Endothelial cell of umbilical vein (primary cell): Measurements from ENCODE around the gene LPP. TPM values are rescaled to one million over a fixed set of nuclear protein-coding genes. Genes with fewer than 3 reads are reported as not detected.

Experiments used
- BruUV-seq: library from RNA; stranded (reverse); fragments of 400-500 nt; replicated peaks from 2 replicates; lab custom pipeline; 2021; lab: Mats Ljungman, UMichigan
- CTCF ChIA-PET: fragments of 300-600, 350-600 bp; sonication (Branson Sonifier 250); formaldehyde crosslinking; loops from one replicate; lab custom pipeline; 2021; ENCODE audit warnings: antibody characterized with exemption, inconsistent platforms; lab: Charles Lee
- POLR2A ChIA-PET: fragments of 300-600, 350-600 bp; sonication (Branson Sonifier 250); formaldehyde crosslinking; loops from one replicate; lab custom pipeline; 2021; ENCODE audit warnings: antibody characterized with exemption, inconsistent platforms; lab: Charles Lee
- DNase-seq: peaks from one replicate; pipeline ENCODE4 v3.0.0-alpha.2; 2011; ENCODE audit warnings: low read depth, low spot score
- FAIRE-seq: peaks from 2 replicates; lab custom pipeline; 2011; peaks lifted over from hg19 to GRCh38; lab: Jason Lieb, UNC
- H2AFZ ChIP-seq: 2 replicates; pipeline ENCODE4 v1.6.0; 2012; ENCODE audit warnings: low read depth, low read length, control low read depth, inconsistent platforms
- H3K27ac ChIP-seq: 2 replicates; pipeline ENCODE4 v1.5.1; 2011; ENCODE audit warnings: low read depth, mild to moderate bottlenecking, control low read depth, low read length, moderate library complexity; ENCODE audit not compliant: insufficient read depth
- H3K27me3 ChIP-seq, 2 experiments: 2 replicates each; pipeline versions ENCODE4 v1.6.0 to v1.6.1; 2011; ENCODE audit warnings: low read length in 2 of 2, mixed read lengths in 1 of 2; ENCODE audit not compliant: control insufficient read depth in 2 of 2, insufficient read depth in 2 of 2
- H3K36me3 ChIP-seq, 2 experiments: 2 replicates in 1 of 2; 3 replicates in 1 of 2; pipeline ENCODE4 v1.5.1; 2011; ENCODE audit warnings: low read length in 2 of 2, mild to moderate bottlenecking in 1 of 2, moderate library complexity in 1 of 2; ENCODE audit not compliant: control insufficient read depth in 2 of 2, insufficient read depth in 2 of 2; ENCODE audit errors: extremely low read depth in 1 of 2
- H3K4me1 ChIP-seq: 3 replicates; pipeline ENCODE4 v1.5.1; 2011; ENCODE audit warnings: mild to moderate bottlenecking, low read length; ENCODE audit not compliant: control insufficient read depth, insufficient read depth; ENCODE audit errors: extremely low read depth
- H3K4me2 ChIP-seq: 2 replicates; pipeline ENCODE4 v1.6.1; 2011; ENCODE audit warnings: low read length, control low read depth, mixed read lengths; ENCODE audit not compliant: insufficient read depth
- H3K4me3 ChIP-seq, 3 experiments: fragments of 200-600 bp in 1 of 3; sonication (generic), shearing (Covaris generic) in 1 of 3; replicated peaks in 1 of 3; 2 replicates each; pipeline ENCODE4 v1.5.1; 2011 to 2016; ENCODE audit warnings: control low read depth in 3 of 3, low read length in 3 of 3, mild to moderate bottlenecking in 2 of 3, inconsistent platforms in 1 of 3, low read depth in 1 of 3, moderate library complexity in 1 of 3; ENCODE audit not compliant: insufficient read depth in 1 of 3
- H3K79me2 ChIP-seq: 2 replicates; pipeline ENCODE4 v1.6.0; 2012; ENCODE audit warnings: low read length, inconsistent platforms; ENCODE audit not compliant: control insufficient read depth, insufficient read depth
- H3K9ac ChIP-seq: replicated peaks from 2 replicates; pipeline ENCODE3; 2011; ENCODE audit warnings: low read length, control low read depth; ENCODE audit not compliant: insufficient read depth; ENCODE audit errors: extremely low read depth
- H3K9me1 ChIP-seq: replicated peaks from 3 replicates; pipeline ENCODE4 v1.6.0; 2011; ENCODE audit warnings: mild to moderate bottlenecking, low read length; ENCODE audit not compliant: control insufficient read depth, insufficient read depth; ENCODE audit errors: extremely low read depth
- H3K9me3 ChIP-seq: replicated peaks from 2 replicates; pipeline ENCODE4 v1.5.1; 2012; ENCODE audit warnings: low read length, inconsistent platforms; ENCODE audit not compliant: control insufficient read depth, insufficient read depth
- H4K20me1 ChIP-seq: replicated peaks from 2 replicates; pipeline ENCODE3; 2011; ENCODE audit warnings: mild to moderate bottlenecking, low read length; ENCODE audit not compliant: control insufficient read depth, insufficient read depth; ENCODE audit errors: extremely low read depth
- CTCF ChIP-seq, 2 donors: IDR thresholded peaks; 1 replicate in 1 of 2; 2 replicates in 1 of 2; pipeline ENCODE4 v1.5.1; 2011; ENCODE audit warnings: low read length in 2 of 2, mild to moderate bottlenecking in 2 of 2, moderate library complexity in 2 of 2, control low read depth in 1 of 2, inconsistent platforms in 1 of 2, low read depth in 1 of 2; ENCODE audit not compliant: insufficient read depth in 1 of 2; ENCODE audit errors: extremely low read depth in 1 of 2
- EZH2 ChIP-seq: IDR thresholded peaks from 2 replicates; pipeline ENCODE4 v1.6.1; 2012; ENCODE audit warnings: borderline replicate concordance, low read depth, mild to moderate bottlenecking, moderate library complexity, low read length, inconsistent platforms; ENCODE audit not compliant: severe bottlenecking
- FOS ChIP-seq: IDR thresholded peaks from 2 replicates; pipeline ENCODE4 v1.6.1; 2011; ENCODE audit warnings: mild to moderate bottlenecking, low read length, moderate library complexity, borderline replicate concordance; ENCODE audit not compliant: insufficient read depth
- GATA2 ChIP-seq: IDR thresholded peaks from 2 replicates; pipeline ENCODE4 v1.7.0; 2011; ENCODE audit warnings: low read depth, mild to moderate bottlenecking, moderate library complexity, mixed read lengths, low read length; ENCODE audit not compliant: insufficient read length, insufficient read depth
- JUN ChIP-seq: IDR thresholded peaks from 2 replicates; pipeline ENCODE4 v1.6.1; 2011; ENCODE audit warnings: borderline replicate concordance, low read depth; ENCODE audit not compliant: insufficient read length, insufficient read depth
- MAX ChIP-seq: IDR thresholded peaks from 2 replicates; pipeline ENCODE4 v1.6.1; 2011; ENCODE audit not compliant: insufficient read depth, insufficient read length
- MYC ChIP-seq: IDR thresholded peaks from one replicate; pipeline ENCODE4 v1.6.1; 2011; ENCODE audit warnings: mild to moderate bottlenecking, low read depth, low read length
- POLR2A ChIP-seq: IDR thresholded peaks from 2 replicates; pipeline ENCODE4 v1.6.1; 2012; ENCODE audit warnings: low read depth, mild to moderate bottlenecking, control low read depth, low read length
- POLR2AphosphoS5 ChIP-seq: IDR thresholded peaks from 2 replicates; pipeline ENCODE4 v1.6.1; 2012; ENCODE audit warnings: low read depth, mild to moderate bottlenecking, control low read depth, low read length, moderate library complexity; ENCODE audit not compliant: insufficient read depth
- dilution Hi-C: fragments of 300-500 bp; cut with MboI; formaldehyde crosslinking; loops from one replicate; pipeline ENCODE4 v1.15.0; 2019; ENCODE audit warnings: low sequenced_read_pairs; ENCODE audit not compliant: extremely low pct_ligation_motif_present
- intact Hi-C: fragments of 100-400 bp; cut with micrococcal nuclease; formaldehyde crosslinking; loops from one replicate; pipeline ENCODE4 v1.10.0; 2022
- polyA plus RNA-seq, 4 experiments: library from polyadenylated mRNA; depleted of rRNA in 3 of 4; stranded (reverse) in 3 of 4; unstranded in 1 of 4; fragments of >200 nt; gene quantifications; 2 replicates each; pipeline versions ENCODE4 v1.2.1 to v1.2.3, GENCODE V29; 2011 to 2012; ENCODE audit warnings: missing spikeins in 1 of 4
- total RNA-seq: library from RNA; stranded (reverse); gene quantifications from 2 replicates; pipeline ENCODE4 v1.2.3, GENCODE V29; 2021

The LPP gene
- total and polyA plus RNA-seq, 2 donors (not counting 3 experiments of a cell fraction or from before 2014, with no cell fraction given), result 16.9 to 153 TPM

GRCh38 chr3:188183452-188183851, 29.5 kb downstream of the LPP start:
- TF ChIP-seq MYC (no peak), JUN (no peak), MAX (no peak), POLR2A (no peak), EZH2 (no peak), CTCF (IDR thresholded peaks at IDR 0.05; ENCODE audit: extremely low read depth in 1 of 2, insufficient read depth in 1 of 2, low read depth in 1 of 2, low read length in 2 of 2) (no peak), FOS (no peak), GATA2 (no peak), POLR2AphosphoS5 (no peak)
- CTCF ChIA-PET, result no interaction called here
- Histone ChIP-seq H3K9me1 (no peaks in the 10 kb centered on the region), H3K79me2 (peaks cover 43% of the 10 kb centered on the region), H3K4me3 (no peak overlapping the region), H3K9me3 (no peaks in the 10 kb centered on the region), H3K9ac (no peak overlapping the region), H4K20me1 (peaks cover 8% of the 10 kb centered on the region), H3K4me2 (no peak overlapping the region), H3K36me3 (no peaks in the 10 kb centered on the region), H3K4me1 (peaks cover 23% of the 10 kb centered on the region), H3K27me3 (no peaks in the 10 kb centered on the region), H2AFZ (no peak overlapping the region), H3K27ac (no peak overlapping the region)
- no peak for DNase-seq
- intact Hi-C loops, result no loop called here
- POLR2A ChIA-PET, result no interaction called here
- FAIRE-seq, result no peak
- BruUV-seq, result no TSS peak
- dilution Hi-C loops, result no loop called here
